Lower leg skin (tissue), 4 donors: Measurements from ENCODE around the gene FBXO41. TPM values are rescaled to one million over a fixed set of nuclear protein-coding genes. Genes with fewer than 3 reads are reported as not detected.
"Not testable (repeated sequence)": the region's sequence is repeated elsewhere in the genome, so short reads cannot be mapped to it uniquely, and the experiment has no call there.

Experiments
- DNase-seq, 2 donors: peaks; one replicate each; pipeline ENCODE4 v3.0.0-alpha.2; 2019; ENCODE audit warnings: low spot score in 2 of 2
- H3K4me3 ChIP-seq: fragments of 200-600 bp; sonication (generic); 2 replicates; pipeline ENCODE4 v1.5.1; 2017; ENCODE audit warnings: mild to moderate bottlenecking, low read depth; ENCODE audit not compliant: poor library complexity, severe bottlenecking
- POLR2A ChIP-seq, 2 donors: fragments of 450-650 bp; IDR thresholded peaks; one replicate each; pipeline ENCODE4 v1.6.1; 2016 to 2017; ENCODE audit warnings: antibody characterized with exemption in 2 of 2, mild to moderate bottlenecking in 1 of 2, moderate library complexity in 1 of 2
- WGBS, 2 donors: methylation state at CpG; one replicate each; pipeline ENCODE4 v1.1.5; 2018; 5-methylcytosine and 5-hydroxymethylcytosine counted together
- intact Hi-C: fragments of 100-400 bp; cut with DNase I; formaldehyde crosslinking; loops from one replicate; pipeline ENCODE4 v1.15.0; 2023; ENCODE audit warnings: low total_unique reads
- total RNA-seq, 4 donors: library from RNA; depleted of rRNA; stranded (reverse); fragments of >200 nt; gene quantifications; one replicate each; pipeline ENCODE4 v1.1.0, GENCODE V29; 2016
- TF ChIP-seq, protein P1 (sequence below), 3 donors: fragments of 450-650 bp; IDR thresholded peaks; one replicate each; pipeline ENCODE4 v1.5.1; 2016; ENCODE audit warnings: antibody characterized with exemption in 3 of 3, mild to moderate bottlenecking in 3 of 3, moderate library complexity in 2 of 3

The FBXO41 gene
- total RNA-seq, 4 donors from 2014 or later: 2.9 to 4.1 (median 3.3) TPM

DNA sequence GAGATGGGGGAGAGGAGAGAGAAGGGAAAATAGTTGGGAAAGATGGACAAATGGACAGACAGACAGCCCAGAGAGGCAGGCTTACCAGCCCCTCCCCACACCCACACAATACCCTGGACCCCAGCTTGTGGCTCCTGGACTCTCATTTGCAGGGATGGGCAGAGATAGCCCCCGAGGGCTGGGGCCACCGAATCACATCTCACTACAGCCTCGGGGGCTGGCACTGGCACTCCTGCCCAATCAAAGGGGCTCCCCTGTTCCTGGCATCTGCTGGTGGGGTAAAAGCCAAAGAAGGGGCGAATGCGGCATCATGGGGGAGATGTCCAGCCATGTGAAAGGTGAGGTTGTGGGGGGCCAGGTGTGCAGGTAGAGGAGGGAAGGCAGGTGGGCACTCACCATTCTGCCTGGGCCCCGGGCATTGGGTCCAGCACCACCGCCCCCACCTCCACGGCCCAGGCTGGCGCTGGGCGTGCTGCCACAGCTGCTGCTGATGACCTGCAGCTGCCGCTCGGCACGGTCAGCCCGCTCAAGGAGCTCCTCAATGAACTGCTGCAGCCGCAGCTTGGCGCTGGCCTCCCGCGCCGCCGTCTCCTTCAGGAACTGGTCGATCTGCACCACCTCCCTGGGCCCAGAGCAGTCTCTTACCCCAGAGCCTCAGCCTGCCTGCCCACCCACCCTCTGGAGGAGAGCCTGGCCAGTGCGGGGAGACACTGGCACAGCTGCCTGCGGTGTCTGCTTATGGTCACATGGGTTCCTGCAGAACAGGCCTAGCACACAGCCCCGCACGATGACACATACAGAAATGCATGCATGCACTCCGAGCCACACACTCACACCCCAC is 18.0 kb downstream of the FBXO41 start:
- DNase-seq: no peak
- no peak for TF ChIP-seq POLR2A (IDR thresholded peaks at IDR 0.05)
- TF ChIP-seq, protein P1, sequence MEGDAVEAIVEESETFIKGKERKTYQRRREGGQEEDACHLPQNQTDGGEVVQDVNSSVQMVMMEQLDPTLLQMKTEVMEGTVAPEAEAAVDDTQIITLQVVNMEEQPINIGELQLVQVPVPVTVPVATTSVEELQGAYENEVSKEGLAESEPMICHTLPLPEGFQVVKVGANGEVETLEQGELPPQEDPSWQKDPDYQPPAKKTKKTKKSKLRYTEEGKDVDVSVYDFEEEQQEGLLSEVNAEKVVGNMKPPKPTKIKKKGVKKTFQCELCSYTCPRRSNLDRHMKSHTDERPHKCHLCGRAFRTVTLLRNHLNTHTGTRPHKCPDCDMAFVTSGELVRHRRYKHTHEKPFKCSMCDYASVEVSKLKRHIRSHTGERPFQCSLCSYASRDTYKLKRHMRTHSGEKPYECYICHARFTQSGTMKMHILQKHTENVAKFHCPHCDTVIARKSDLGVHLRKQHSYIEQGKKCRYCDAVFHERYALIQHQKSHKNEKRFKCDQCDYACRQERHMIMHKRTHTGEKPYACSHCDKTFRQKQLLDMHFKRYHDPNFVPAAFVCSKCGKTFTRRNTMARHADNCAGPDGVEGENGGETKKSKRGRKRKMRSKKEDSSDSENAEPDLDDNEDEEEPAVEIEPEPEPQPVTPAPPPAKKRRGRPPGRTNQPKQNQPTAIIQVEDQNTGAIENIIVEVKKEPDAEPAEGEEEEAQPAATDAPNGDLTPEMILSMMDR (IDR thresholded peaks at IDR 0.05): no peak
- WGBS, 2 donors: 82 to 84% methylated on average over 12 to 25 of the region's 26 CpGs
- H3K4me3 ChIP-seq: no peak overlapping the region
- intact Hi-C loops: no loop called here

DNA sequence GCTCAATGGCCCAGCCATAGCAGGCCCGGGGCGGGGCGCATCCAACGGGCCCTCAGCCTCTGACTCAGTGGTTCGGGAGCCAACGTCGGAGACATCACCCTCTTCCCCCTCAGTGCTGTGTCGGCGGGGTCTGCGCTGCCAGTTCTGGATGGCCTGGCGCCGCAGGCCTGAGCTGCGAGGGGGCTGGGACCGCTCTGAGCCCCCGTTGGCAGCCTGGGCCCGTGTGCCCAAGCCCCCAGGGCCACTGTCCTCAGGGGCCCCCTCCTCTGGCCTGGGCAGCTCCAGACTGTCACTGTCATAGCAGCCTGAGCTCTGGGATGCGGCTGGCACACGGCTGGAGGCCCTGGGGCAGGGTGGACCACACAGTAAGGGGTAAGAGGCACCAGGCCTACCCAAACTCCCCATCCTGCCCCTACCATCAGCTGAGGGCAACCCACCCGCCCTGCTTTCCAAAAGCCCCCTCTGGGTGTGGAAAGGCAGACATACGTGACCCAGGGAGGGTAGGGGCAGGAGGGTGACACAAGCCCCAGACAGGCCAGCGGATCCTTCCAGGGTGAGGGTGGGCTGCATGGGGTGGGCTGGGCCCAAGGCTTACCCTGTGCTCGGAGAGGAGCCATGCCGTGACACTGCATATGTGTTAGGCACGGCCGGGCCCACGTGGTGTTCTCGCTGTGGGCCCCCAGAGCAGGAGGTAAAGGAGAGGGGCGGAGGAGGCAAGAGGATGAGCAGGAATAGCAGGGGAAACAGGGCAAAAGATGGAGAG is 18.8 kb downstream of the FBXO41 start:
- TF ChIP-seq, protein P1 (IDR thresholded peaks at IDR 0.05): no peak
- TF ChIP-seq POLR2A (IDR thresholded peaks at IDR 0.05): no peak
- intact Hi-C loops: no loop called here
- no peak overlapping the region for H3K4me3 ChIP-seq
- WGBS, 2 donors: 88 to 93% methylated on average over 22 to 28 of the region's 28 CpGs
- no peak for DNase-seq

DNA sequence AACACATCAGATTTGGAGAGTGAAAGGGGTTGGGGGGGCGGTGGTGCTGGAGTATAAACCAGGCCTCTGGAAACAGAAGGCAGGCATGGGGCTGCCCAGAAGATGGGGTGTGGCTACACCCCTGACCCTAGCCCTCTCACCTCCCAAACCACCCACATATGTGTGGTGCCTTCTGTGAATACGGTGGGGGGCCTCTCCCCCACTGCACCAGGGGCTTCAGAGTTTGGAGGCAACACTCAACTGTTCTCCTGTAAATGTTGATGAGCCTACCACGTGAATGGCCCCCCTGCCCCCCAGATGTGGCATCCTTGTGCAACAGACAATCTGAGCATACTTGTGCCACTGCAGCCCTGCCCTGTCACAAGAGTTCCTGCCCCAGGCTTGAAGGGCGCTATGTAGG is 19.5 kb downstream of the FBXO41 start:
- intact Hi-C loops: no loop called here
- 75 to 80% methylated on average over 3 to 4 of the region's 4 CpGs for WGBS, 2 donors
- DNase-seq: no peak
- no peak for TF ChIP-seq POLR2A (IDR thresholded peaks at IDR 0.05)
- TF ChIP-seq, protein P1 (IDR thresholded peaks at IDR 0.05): no peak
- no peak overlapping the region for H3K4me3 ChIP-seq

DNA sequence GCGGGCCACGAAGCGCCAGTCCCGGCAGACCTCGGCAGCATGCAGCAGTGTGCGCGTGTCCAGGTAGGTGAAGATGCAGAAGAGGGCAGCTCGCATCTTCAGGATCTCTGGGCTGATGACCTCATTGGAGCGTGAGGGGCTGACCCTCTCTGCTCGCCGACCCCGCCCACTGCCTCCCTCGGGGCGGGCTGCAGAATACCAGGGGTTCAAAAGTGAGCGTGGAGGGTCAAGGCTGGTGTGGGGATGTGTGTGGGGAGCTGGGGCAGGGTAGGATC is 20.0 kb downstream of the FBXO41 start:
- 93% methylated on average over 14 to 15 of the region's 15 CpGs for WGBS, 2 donors
- no peak for DNase-seq
- TF ChIP-seq POLR2A (IDR thresholded peaks at IDR 0.05): no peak
- TF ChIP-seq, protein P1 (IDR thresholded peaks at IDR 0.05): no peak
- intact Hi-C loops: no loop called here
- H3K4me3 ChIP-seq: no peak overlapping the region

DNA sequence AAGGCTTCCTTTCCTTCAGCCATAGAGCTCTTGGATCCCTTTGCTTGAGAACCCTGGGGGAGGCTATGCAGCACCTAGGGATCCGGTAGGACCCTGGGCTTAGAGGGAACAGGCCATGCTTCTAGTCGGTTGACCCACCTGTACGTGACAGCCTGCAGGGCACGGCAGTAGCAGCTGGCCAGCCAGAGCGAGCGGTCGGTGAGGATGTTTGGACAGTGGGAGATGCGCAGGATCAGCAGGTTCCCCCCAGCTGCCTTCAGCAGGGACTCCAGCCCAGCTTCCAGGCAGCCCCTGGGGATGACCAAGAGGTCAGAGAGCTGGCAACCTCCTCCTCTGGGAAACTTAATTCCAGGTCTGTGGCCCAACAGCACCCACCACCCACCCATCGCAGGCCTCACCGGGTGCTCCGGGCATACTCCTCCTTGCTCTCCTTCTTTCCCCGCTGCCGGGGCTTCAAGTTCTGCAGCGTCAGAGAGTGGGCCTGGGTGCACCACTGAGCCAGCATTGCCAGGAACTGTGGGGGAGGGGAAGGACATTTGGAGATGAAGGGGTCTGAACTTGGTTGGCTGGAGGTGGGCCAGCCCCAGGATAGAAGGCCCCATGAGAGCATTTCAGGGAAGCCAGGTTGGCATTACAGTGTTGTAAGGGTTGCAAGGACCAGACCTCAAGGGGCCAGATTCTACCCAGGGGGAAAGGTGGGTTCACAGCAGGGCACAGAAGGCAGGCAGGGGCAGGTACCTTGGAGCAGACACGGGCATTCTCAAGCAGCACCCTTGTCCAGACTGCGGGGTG is 20.5 kb downstream of the FBXO41 start:
- no peak for DNase-seq
- no peak overlapping the region for H3K4me3 ChIP-seq
- WGBS, 2 donors: 93 to 95% methylated on average over 16 of the region's 16 CpGs
- intact Hi-C loops: no loop called here
- TF ChIP-seq, protein P1 (IDR thresholded peaks at IDR 0.05): no peak
- TF ChIP-seq POLR2A (IDR thresholded peaks at IDR 0.05): no peak

DNA sequence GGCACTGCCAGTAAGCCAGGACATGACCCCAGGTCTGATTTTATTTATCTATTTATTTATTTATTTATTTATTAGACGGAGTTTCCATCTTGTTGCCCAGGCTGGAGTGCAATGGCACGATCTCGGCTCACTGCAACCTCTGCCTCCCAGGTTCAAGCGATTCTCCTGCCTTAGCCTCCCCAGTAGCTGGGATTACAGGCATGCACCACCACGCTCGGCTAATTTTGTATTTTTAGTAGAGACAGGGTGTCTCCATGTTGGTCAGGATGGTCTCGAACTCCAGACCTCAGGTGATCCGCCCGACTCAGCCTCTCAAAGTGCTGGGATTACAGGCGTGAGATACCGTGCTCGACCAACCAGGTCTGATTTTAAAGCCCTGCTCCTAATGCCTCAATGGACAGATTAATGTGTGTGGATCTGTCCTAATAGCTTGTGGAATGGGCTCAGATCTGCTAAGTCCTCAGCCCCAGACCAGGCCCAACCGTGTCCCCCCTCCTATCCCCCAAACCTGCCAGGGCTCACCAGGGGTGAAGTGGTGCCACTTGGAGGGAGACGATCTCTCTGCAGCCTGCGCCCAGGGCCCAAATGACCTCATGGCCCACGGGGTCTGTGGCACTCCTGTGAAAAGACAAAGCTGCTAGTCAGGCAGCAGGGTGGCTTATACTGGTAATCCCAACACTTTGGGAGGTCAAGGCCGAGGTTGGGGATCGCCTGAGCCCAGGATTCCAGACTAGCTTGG is 21.4 kb downstream of the FBXO41 start:
- H3K4me3 ChIP-seq, intact Hi-C loops: not testable (repeated sequence)
- peak in 1 of 2 donors; percentile 57 for DNase-seq
- 91 to 92% methylated on average over 16 to 18 of the region's 18 CpGs for WGBS, 2 donors
